Brain microvascular endothelial cell (primary cell): Measurements from ENCODE around the gene SYNGR1.

ENCODE experiments used
- DNase-seq: peaks from one replicate; pipeline ENCODE4 v3.0.0-alpha.2; 2020
- H3K27ac ChIP-seq: fragments of 250-450 bp; sonication (Bioruptor Pico); 2 replicates; pipeline ENCODE4 v1.5.1; 2020; ENCODE audit warnings: mild to moderate bottlenecking, moderate library complexity
- H3K27me3 ChIP-seq: fragments of 250-450 bp; sonication (Bioruptor Pico); replicated peaks from 2 replicates; pipeline ENCODE4 v1.5.1; 2020; ENCODE audit warnings: mild to moderate bottlenecking
- H3K36me3 ChIP-seq: fragments of 250-450 bp; sonication (Bioruptor Pico); replicated peaks from 2 replicates; pipeline ENCODE4 v1.5.1; 2020; ENCODE audit warnings: mild to moderate bottlenecking
- H3K4me3 ChIP-seq: 2 replicates; pipeline ENCODE4 v1.5.1; 2011; ENCODE audit warnings: low read depth, mild to moderate bottlenecking, control low read depth, low read length, moderate library complexity
- in situ Hi-C: cut with HindIII; loops from 2 replicates; pipeline ENCODE4 v1.10.0; 2017; ENCODE audit warnings: low sequenced_read_pairs, low pct_ligation_motif_present
- TF ChIP-seq, protein P1 (sequence below): IDR thresholded peaks from 2 replicates; pipeline ENCODE4 v1.5.1; 2011; ENCODE audit warnings: low read depth, mild to moderate bottlenecking, moderate library complexity, low read length, control low read depth, inconsistent platforms; ENCODE audit errors: missing control alignments

Gene SYNGR1

DNA sequence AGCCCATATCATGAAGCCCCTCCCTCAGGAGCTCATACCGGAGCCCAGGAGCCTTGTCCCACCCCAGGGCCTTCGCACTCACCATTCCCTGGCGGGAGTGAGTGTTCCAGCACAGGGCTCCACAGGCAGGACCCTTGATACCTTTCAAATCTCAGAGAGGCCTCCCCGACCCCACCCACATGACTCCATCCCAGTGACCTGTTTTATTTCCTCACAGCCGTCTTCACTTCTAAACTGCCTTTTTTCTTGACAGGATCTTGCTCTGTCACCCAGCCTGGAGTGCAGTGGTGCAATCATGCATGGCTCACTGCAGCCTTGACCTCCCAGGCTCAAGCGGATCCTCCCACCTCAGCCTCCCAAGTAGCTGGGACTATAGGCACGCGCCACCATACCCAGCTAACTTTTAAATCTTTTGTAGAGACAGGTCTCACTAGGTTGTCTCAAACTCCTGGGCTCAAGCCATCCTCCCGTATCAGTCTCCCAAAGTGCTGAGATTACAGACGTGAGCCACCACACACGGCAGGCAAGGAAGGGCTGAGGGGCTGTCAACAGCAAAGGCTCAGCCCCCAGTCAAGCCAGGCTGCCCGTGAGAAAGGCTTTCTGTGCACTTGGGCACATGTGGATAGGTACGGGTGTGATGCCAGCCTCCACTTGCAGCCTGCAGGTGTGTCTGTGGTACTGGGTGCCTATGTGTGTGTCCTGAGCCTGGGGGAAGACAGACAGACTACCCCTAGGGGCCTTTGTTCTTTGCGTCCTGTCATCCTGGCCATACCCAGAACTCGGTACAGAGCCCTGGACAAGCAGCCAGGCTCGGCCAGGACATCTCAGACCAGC is 39.7 kb upstream of the SYNGR1 start:
- in situ Hi-C loops = no loop called here
- Histone ChIP-seq H3K36me3 (peaks cover 50% of the 10 kb centered on the region), H3K4me3 (no peak overlapping the region), H3K27me3 (no peaks in the 10 kb centered on the region), H3K27ac (peak overlapping the region; percentile 50)
- DNase-seq = peak; percentile 53
- TF ChIP-seq, protein P1, sequence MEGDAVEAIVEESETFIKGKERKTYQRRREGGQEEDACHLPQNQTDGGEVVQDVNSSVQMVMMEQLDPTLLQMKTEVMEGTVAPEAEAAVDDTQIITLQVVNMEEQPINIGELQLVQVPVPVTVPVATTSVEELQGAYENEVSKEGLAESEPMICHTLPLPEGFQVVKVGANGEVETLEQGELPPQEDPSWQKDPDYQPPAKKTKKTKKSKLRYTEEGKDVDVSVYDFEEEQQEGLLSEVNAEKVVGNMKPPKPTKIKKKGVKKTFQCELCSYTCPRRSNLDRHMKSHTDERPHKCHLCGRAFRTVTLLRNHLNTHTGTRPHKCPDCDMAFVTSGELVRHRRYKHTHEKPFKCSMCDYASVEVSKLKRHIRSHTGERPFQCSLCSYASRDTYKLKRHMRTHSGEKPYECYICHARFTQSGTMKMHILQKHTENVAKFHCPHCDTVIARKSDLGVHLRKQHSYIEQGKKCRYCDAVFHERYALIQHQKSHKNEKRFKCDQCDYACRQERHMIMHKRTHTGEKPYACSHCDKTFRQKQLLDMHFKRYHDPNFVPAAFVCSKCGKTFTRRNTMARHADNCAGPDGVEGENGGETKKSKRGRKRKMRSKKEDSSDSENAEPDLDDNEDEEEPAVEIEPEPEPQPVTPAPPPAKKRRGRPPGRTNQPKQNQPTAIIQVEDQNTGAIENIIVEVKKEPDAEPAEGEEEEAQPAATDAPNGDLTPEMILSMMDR = no peak

DNA sequence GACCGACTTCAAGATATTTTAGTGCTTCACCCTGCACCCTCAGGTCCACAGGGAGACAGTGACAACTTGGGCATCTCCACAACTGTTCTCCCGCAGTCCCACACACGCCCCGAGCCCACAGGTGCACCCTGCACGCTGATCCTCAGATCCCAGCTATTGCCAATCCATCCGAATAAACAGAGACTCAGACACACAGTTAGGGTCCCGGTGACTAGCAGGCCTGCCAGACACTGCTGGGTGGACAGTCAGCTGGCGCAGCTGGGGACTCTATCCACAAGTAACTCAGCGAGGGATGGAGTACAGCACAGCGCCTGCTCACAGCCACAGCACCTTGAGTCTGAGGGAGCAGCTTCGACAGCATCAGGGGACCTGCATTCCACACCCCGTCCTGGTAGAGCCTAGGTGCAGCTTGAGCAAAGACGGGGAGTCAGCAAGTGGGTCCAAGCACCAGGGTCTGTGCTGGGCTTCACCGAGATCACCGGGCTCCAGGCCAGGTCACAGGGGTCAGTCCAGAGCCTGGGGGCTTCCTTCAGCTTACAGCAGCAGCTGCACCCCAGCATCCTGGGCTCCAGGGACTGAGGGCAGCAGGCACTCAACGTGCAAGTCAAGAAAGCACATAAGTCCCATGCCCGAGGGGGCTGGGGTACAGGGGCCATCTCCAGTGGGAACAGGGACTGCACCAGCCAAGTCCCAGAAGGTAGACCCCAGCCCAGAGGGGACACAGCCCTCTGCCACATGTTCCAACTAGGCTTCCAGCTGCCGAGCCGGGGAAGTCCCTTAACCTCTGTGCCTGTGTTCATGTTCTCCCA is 38.0 kb upstream of the SYNGR1 start:
- H3K27ac ChIP-seq = no peak overlapping the region
- peaks cover 67% of the 10 kb centered on the region for H3K36me3 ChIP-seq
- H3K27me3 ChIP-seq = no peaks in the 10 kb centered on the region
- DNase-seq = no peak
- in situ Hi-C loops = no loop called here
- TF ChIP-seq, protein P1 = no peak
- no peak overlapping the region for H3K4me3 ChIP-seq

DNA sequence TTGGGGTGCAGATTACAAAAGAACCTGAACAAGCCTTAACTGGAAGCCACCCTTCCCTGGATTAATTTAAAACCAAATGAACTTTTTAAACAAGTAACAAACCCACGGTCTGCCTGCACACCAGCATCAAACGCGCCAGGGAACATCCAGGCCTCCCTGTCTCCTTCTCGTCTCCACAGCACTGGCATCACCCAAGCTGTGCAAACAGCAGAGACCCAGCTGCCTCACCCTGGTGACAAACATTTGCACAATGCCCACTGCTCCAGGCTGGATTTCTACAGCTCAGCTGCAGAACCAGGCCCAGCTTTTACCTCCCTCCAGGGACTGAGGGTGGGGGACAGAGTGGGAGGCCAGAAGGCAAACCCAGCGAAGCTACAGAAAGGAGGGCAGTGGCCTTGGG is 37.4 kb upstream of the SYNGR1 start:
- DNase-seq = no peak
- in situ Hi-C loops = no loop called here
- Histone ChIP-seq H3K36me3 (peaks cover 73% of the 10 kb centered on the region), H3K27ac (no peak overlapping the region), H3K27me3 (no peaks in the 10 kb centered on the region), H3K4me3 (no peak overlapping the region)
- TF ChIP-seq, protein P1 = no peak

DNA sequence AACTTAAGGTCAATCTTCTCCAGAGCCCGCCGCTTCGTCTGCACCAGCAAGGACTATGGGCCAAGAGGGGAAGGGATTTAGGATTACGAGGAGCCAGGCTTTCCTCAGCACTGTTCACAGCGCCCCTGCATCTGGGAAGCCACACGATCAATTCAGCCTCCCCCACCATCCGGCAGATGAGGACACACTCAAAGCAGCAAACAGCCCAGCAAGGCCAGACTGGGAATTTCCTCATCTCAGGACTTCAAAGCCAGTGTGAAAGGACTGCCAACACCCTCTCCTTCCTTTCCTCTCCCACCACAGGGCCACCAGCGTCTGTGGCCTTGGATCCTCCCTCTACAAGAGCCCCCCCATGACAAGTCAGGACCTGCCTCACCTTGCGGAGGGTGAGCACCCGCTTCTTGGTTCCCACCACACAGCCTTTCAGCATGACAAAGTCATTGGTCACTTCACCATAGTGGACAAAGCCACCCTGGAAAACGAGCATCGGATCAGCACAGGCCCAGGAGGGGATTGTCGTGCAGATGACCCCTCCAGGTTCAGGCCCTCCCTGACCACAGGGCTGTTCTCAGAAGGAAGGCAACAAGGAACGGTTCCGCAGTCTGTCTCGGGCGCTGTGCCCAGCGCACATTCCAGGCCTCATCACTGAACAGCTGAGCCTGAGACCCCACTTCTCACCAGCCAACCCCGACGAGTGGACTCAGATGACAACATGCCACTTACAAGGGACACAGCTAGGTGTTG is 36.4 kb upstream of the SYNGR1 start:
- H3K27ac ChIP-seq = no peak overlapping the region
- H3K27me3 ChIP-seq = no peaks in the 10 kb centered on the region
- in situ Hi-C loops = no loop called here
- TF ChIP-seq, protein P1 = no peak
- H3K36me3 ChIP-seq = peaks cover 83% of the 10 kb centered on the region
- no peak overlapping the region for H3K4me3 ChIP-seq
- no peak for DNase-seq

DNA sequence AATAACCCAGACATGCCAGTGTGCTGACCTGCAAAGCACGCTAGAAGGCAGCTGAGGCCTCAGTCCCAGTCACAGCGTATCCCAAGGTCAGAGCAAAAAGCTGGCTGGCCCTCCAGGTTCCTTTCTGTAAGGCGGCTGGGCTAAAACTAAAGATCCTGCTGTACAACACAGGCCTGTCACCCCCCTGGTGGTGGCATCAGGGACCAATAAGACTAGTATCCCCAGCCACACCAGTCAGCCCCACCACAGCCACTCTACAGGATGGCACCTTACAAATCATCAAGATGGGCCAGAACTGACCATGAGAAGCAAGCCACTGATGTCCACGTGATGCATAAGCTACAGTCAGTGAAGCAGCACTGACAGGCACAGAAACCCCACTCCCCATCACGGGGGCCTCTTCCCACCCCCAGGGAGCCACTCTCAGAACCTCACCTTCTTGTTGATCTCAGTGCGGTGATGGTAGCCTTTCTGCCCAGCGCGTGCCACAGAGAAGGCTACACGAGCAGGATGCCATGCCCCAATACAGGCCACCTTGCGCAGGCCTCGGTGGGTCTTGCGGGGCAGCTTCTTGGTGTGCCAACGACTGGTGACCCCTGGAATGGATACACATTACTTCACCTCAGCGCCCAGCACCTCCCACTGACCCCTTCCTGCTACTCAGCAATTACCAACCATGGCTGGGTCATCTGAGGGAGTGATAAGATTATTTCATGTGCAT is 35.4 kb upstream of the SYNGR1 start:
- TF ChIP-seq, protein P1 = peak; percentile 31
- in situ Hi-C loops = no loop called here
- no peak overlapping the region for H3K27ac ChIP-seq
- no peaks in the 10 kb centered on the region for H3K27me3 ChIP-seq
- peaks cover 89% of the 10 kb centered on the region for H3K36me3 ChIP-seq
- no peak for DNase-seq
- H3K4me3 ChIP-seq = peak overlapping the region; percentile 12
